Neuronal stem cell (in vitro differentiated cells): ENCODE data around the gene GRIP2.

Source experiments
- DNase-seq: peaks from one replicate; pipeline ENCODE4 v3.0.0-alpha.2; 2013; ENCODE audit warnings: low spot score
- H2AFZ ChIP-seq: one replicate; pipeline ENCODE4 v1.6.1; 2013; ENCODE audit warnings: mild to moderate bottlenecking, low read length, inconsistent platforms
- H2AK5ac ChIP-seq: 2 replicates; pipeline ENCODE4 v1.6.1; 2013; ENCODE audit warnings: low read depth, mild to moderate bottlenecking, inconsistent platforms, low read length, moderate library complexity, mixed read lengths
- H2BK120ac ChIP-seq: 2 replicates; pipeline ENCODE4 v1.6.1; 2013; ENCODE audit warnings: low read depth, mild to moderate bottlenecking, inconsistent platforms, low read length, moderate library complexity, mixed read lengths
- H2BK12ac ChIP-seq: one replicate; pipeline ENCODE4 v1.6.1; 2013; ENCODE audit warnings: low read length, inconsistent platforms
- H2BK15ac ChIP-seq: 2 replicates; pipeline ENCODE4 v1.6.1; 2013; ENCODE audit warnings: mild to moderate bottlenecking, low read length, inconsistent platforms, mixed read lengths
- H2BK5ac ChIP-seq: one replicate; pipeline ENCODE4 v1.6.1; 2013; ENCODE audit warnings: inconsistent platforms, mild to moderate bottlenecking, low read length, moderate library complexity
- H3K14ac ChIP-seq: one replicate; pipeline ENCODE4 v1.6.1; 2013; ENCODE audit warnings: low read length, inconsistent platforms
- H3K18ac ChIP-seq: 2 replicates; pipeline ENCODE4 v1.6.1; 2013; ENCODE audit warnings: low read length, inconsistent platforms
- H3K23ac ChIP-seq: 2 replicates; pipeline ENCODE4 v1.6.1; 2013; ENCODE audit warnings: low read depth, mild to moderate bottlenecking, mixed read lengths, low read length, inconsistent platforms; ENCODE audit not compliant: poor library complexity
- H3K27ac ChIP-seq: replicated peaks from 3 replicates; pipeline ENCODE4 v1.5.1; 2013; ENCODE audit warnings: low read length, inconsistent platforms
- H3K27me3 ChIP-seq, 3 experiments: 2 replicates each; pipeline ENCODE4 v1.6.1; 2013; ENCODE audit warnings: low read length in 3 of 3, mild to moderate bottlenecking in 2 of 3, inconsistent platforms in 1 of 3, low read depth in 1 of 3, mixed read lengths in 1 of 3, moderate library complexity in 1 of 3; ENCODE audit not compliant: control insufficient read depth in 3 of 3, insufficient read depth in 3 of 3
- H3K36me3 ChIP-seq, 2 donors: replicated peaks in 1 of 2; 2 replicates each; pipeline ENCODE4 v1.6.1; 2013; ENCODE audit warnings: low read length in 2 of 2; ENCODE audit not compliant: control insufficient read depth in 2 of 2, insufficient read depth in 2 of 2
- H3K4ac ChIP-seq: 2 replicates; pipeline ENCODE4 v1.6.1; 2013; ENCODE audit warnings: inconsistent platforms, mild to moderate bottlenecking, low read length, moderate library complexity
- H3K4me1 ChIP-seq, 2 donors: 1 replicate in 1 of 2; 2 replicates in 1 of 2; pipeline ENCODE4 v1.6.1; 2013; ENCODE audit warnings: low read length in 2 of 2, low read depth in 1 of 2; ENCODE audit not compliant: control insufficient read depth in 2 of 2, insufficient read depth in 1 of 2
- H3K4me2 ChIP-seq: one replicate; pipeline ENCODE4 v1.6.1; 2013; ENCODE audit warnings: mild to moderate bottlenecking, low read length, inconsistent platforms; ENCODE audit not compliant: insufficient read depth, poor library complexity, severe bottlenecking
- H3K4me3 ChIP-seq, 2 donors: 2 replicates each; pipeline ENCODE4 v1.5.1; 2013; ENCODE audit warnings: low read length in 2 of 2, mild to moderate bottlenecking in 2 of 2, inconsistent platforms in 1 of 2, moderate library complexity in 1 of 2
- H3K79me1 ChIP-seq: one replicate; pipeline ENCODE4 v1.6.1; 2013; ENCODE audit warnings: low read depth, mild to moderate bottlenecking, inconsistent platforms, low read length, moderate library complexity
- H3K9ac ChIP-seq: one replicate; pipeline ENCODE4 v1.6.1; 2013; ENCODE audit warnings: mild to moderate bottlenecking, low read depth, low read length, inconsistent platforms; ENCODE audit not compliant: poor library complexity
- H3K9me3 ChIP-seq, 2 donors: replicated peaks in 1 of 2; 2 replicates each; pipeline versions ENCODE3 to v1.6.1; 2013; ENCODE audit warnings: low read length in 2 of 2, mild to moderate bottlenecking in 2 of 2, inconsistent platforms in 1 of 2, low read depth in 1 of 2, mixed read lengths in 1 of 2, moderate library complexity in 1 of 2; ENCODE audit not compliant: control insufficient read depth in 2 of 2, insufficient read depth in 1 of 2
- H4K8ac ChIP-seq: one replicate; pipeline ENCODE4 v1.6.1; 2013; ENCODE audit warnings: low read depth, mild to moderate bottlenecking, inconsistent platforms, low read length, moderate library complexity
- H4K91ac ChIP-seq: one replicate; pipeline ENCODE4 v1.6.1; 2013; ENCODE audit warnings: low read length, low read depth, mild to moderate bottlenecking, inconsistent platforms; ENCODE audit not compliant: poor library complexity
- WGBS, 2 donors: extraction: QIAGEN DNeasy Blood & Tissue Kit; methylation state at CpG; one replicate each; pipeline ENCODE4 v1.1.7; 2013; ENCODE audit warnings: missing lambda C conversion rate in 2 of 2, mixed read lengths in 1 of 2; ENCODE audit not compliant: insufficient read length in 2 of 2, insufficient replicate concordance in 1 of 2; ENCODE audit errors: extremely low coverage in 2 of 2; 5-methylcytosine and 5-hydroxymethylcytosine counted together

Gene GRIP2

GRCh38 chr3:14561051-14561960, 21.2 kb upstream of the GRIP2 start:
- no peak overlapping the region for H2BK5ac ChIP-seq
- no peak overlapping the region for H2AFZ ChIP-seq
- no peak overlapping the region for H2BK120ac ChIP-seq
- peaks cover 0 to 79% (median 0%) of the 10 kb centered on the region in 3 experiments for H3K27me3 ChIP-seq
- no peak overlapping the region for H3K27ac ChIP-seq
- H3K18ac ChIP-seq, result peak overlapping the region; percentile 11
- no peak overlapping the region for H3K4me2 ChIP-seq
- no peak overlapping the region for H3K4ac ChIP-seq
- H2BK15ac ChIP-seq, result no peak overlapping the region
- H3K4me3 ChIP-seq, result no peak overlapping the region
- H3K79me1 ChIP-seq, result no peaks in the 10 kb centered on the region
- no peak overlapping the region for H4K8ac ChIP-seq
- no peak overlapping the region for H2AK5ac ChIP-seq
- no peak for DNase-seq
- H3K36me3 ChIP-seq, result no peaks in the 10 kb centered on the region
- WGBS, 2 donors, result no CpG with 5 or more reads among the region's 8 CpGs
- H4K91ac ChIP-seq, result no peak overlapping the region
- H2BK12ac ChIP-seq, result no peak overlapping the region
- H3K14ac ChIP-seq, result no peak overlapping the region
- H3K23ac ChIP-seq, result no peak overlapping the region
- H3K9ac ChIP-seq, result no peak overlapping the region
- no peaks in the 10 kb centered on the region for H3K9me3 ChIP-seq
- H3K4me1 ChIP-seq, result peaks cover 0 to 6% of the 10 kb centered on the region in 2 donors

- Histone ChIP-seq H3K27me3 (peaks cover 0 to 82% (median 3%) of the 10 kb centered on the region in 3 experiments), H4K8ac (no peak overlapping the region), H2BK12ac (no peak overlapping the region), H3K9me3 (no peaks in the 10 kb centered on the region), H3K9ac (no peak overlapping the region), H2BK5ac (no peak overlapping the region), H3K4me3 (no peak overlapping the region), H3K36me3 (no peaks in the 10 kb centered on the region), H3K4ac (no peak overlapping the region), H3K4me2 (no peak overlapping the region), H3K18ac (no peak overlapping the region), H3K79me1 (no peaks in the 10 kb centered on the region), H3K14ac (no peak overlapping the region), H3K27ac (no peak overlapping the region), H4K91ac (no peak overlapping the region), H2BK15ac (no peak overlapping the region), H3K4me1 (peaks cover 0 to 10% of the 10 kb centered on the region in 2 donors), H2BK120ac (no peak overlapping the region), H2AK5ac (no peak overlapping the region), H3K23ac (no peak overlapping the region), H2AFZ (no peak overlapping the region)
- no CpG with 5 or more reads among the region's 4 CpGs for WGBS, 2 donors
- DNase-seq, result no peak
These were observed 20.0 kb upstream of the GRIP2 start for GRCh38 chr3:14560110-14560509.

GRCh38 chr3:14558029-14558428, 17.9 kb upstream of the GRIP2 start:
- Histone ChIP-seq H2BK5ac (no peak overlapping the region), H2AFZ (no peak overlapping the region), H3K9ac (no peak overlapping the region), H3K4ac (no peak overlapping the region), H3K27ac (no peak overlapping the region), H3K14ac (no peak overlapping the region), H2BK120ac (no peak overlapping the region), H3K4me1 (peaks cover 0 to 8% of the 10 kb centered on the region in 2 donors), H3K79me1 (no peaks in the 10 kb centered on the region), H3K9me3 (no peaks in the 10 kb centered on the region), H2AK5ac (peak overlapping the region; percentile 50), H3K36me3 (no peaks in the 10 kb centered on the region), H2BK15ac (no peak overlapping the region), H4K8ac (no peak overlapping the region), H3K4me2 (no peak overlapping the region), H3K4me3 (no peak overlapping the region), H3K23ac (no peak overlapping the region), H3K18ac (no peak overlapping the region), H3K27me3 (peaks cover 0 to 74% (median 3%) of the 10 kb centered on the region in 3 experiments), H2BK12ac (no peak overlapping the region), H4K91ac (no peak overlapping the region)
- no peak for DNase-seq
- no CpG with 5 or more reads among the region's 9 CpGs for WGBS, 2 donors

- Histone ChIP-seq H2BK15ac (no peak overlapping the region), H3K9me3 (no peaks in the 10 kb centered on the region), H3K9ac (peak overlapping the region; percentile 26), H4K8ac (no peak overlapping the region), H3K36me3 (no peaks in the 10 kb centered on the region), H2BK12ac (no peak overlapping the region), H3K27ac (no peak overlapping the region), H2AK5ac (no peak overlapping the region), H3K79me1 (no peaks in the 10 kb centered on the region), H3K27me3 (peaks cover 0 to 66% (median 3%) of the 10 kb centered on the region in 3 experiments), H2BK5ac (no peak overlapping the region), H3K14ac (no peak overlapping the region), H3K4me1 (peaks cover 0 to 9% of the 10 kb centered on the region in 2 donors), H3K4me3 (no peak overlapping the region), H3K23ac (peak overlapping the region; percentile 51), H3K18ac (peak overlapping the region; percentile 77), H2AFZ (no peak overlapping the region), H3K4me2 (no peak overlapping the region), H4K91ac (no peak overlapping the region), H3K4ac (no peak overlapping the region), H2BK120ac (no peak overlapping the region)
- DNase-seq, result no peak
- WGBS, 2 donors, result no CpG with 5 or more reads among the region's 22 CpGs
These were observed 15.7 kb upstream of the GRIP2 start for GRCh38 chr3:14555835-14556234.
